Measurements from ENCODE around the gene PHTF1.

Gene PHTF1

DNA sequence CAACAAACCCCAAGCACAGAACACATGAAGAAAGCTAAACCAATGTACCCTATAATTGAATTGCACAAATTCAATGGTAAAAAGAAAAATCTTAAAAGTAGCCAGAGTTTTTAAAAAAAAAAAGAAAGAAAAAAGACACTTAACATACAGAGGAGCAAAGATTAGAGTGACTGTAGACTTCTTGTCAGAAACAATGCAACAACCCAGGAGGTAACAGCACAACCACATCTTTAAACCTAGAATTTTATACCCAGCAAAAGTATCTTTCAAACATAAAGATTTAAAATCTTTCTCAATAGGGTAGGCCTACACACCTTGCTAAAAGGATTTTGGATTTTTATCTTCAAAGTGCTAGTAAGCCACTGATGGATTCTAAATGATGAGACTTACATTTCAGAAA, 64.4 kb downstream of the PHTF1 start:
- TF ChIP-seq, protein P1, sequence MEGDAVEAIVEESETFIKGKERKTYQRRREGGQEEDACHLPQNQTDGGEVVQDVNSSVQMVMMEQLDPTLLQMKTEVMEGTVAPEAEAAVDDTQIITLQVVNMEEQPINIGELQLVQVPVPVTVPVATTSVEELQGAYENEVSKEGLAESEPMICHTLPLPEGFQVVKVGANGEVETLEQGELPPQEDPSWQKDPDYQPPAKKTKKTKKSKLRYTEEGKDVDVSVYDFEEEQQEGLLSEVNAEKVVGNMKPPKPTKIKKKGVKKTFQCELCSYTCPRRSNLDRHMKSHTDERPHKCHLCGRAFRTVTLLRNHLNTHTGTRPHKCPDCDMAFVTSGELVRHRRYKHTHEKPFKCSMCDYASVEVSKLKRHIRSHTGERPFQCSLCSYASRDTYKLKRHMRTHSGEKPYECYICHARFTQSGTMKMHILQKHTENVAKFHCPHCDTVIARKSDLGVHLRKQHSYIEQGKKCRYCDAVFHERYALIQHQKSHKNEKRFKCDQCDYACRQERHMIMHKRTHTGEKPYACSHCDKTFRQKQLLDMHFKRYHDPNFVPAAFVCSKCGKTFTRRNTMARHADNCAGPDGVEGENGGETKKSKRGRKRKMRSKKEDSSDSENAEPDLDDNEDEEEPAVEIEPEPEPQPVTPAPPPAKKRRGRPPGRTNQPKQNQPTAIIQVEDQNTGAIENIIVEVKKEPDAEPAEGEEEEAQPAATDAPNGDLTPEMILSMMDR (IDR thresholded peaks at IDR 0.05; ENCODE audit: unreplicated experiment in 3 of 3): no peak
- Mint-ChIP-seq H3K9me3 (peaks cover 38% of the 10 kb centered on the region), H3K27me3 (ENCODE audit: low read depth) (no peaks in the 10 kb centered on the region)

DNA sequence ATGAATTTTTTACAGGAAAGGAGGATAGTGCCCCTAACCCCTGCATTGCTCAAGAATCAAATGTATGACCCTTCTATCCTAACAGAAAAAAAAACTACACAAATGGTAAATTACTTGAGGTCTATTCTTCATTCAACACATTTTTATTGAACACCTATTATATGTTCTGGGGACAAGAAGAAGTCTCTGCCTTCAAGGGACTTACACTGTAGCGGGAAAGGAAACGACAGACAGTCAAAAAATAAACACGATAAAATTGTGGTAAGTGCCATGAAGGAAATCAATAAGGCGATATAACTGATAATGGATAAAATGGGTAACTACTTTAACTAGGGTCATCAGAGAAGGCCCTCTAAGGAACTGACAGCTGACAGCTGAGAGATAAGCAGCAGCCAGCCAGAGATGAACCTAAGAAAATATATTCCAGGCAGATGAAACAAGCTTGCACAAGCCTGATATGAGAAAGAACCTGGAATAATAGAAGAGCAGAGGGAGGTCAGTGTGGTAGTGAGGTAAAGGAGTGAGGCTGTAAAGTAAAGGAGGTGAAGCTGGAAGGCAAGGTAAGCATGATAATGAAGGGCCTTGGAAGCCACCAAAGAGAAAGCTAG, 66.4 kb downstream of the PHTF1 start:
- H3K4me1 Mint-ChIP-seq: no peaks in the 10 kb centered on the region
- H3K27ac Mint-ChIP-seq: no peak overlapping the region
- H3K27me3 Mint-ChIP-seq (ENCODE audit: low read depth): no peaks in the 10 kb centered on the region
- peaks cover 41% of the 10 kb centered on the region for H3K9me3 Mint-ChIP-seq
- TF ChIP-seq, protein P1 (IDR thresholded peaks at IDR 0.05; ENCODE audit: unreplicated experiment in 3 of 3): no peak
- H3K4me3 Mint-ChIP-seq: no peak overlapping the region
- peaks cover 82% of the 10 kb centered on the region for H3K36me3 Mint-ChIP-seq (ENCODE audit: low read depth)

More for the DNA sequence above, 64.4 kb downstream of the PHTF1 start:
- Mint-ChIP-seq H3K4me3 (no peak overlapping the region), H3K4me1 (no peaks in the 10 kb centered on the region), H3K27ac (no peak overlapping the region), H3K36me3 (ENCODE audit: low read depth) (peaks cover 90% of the 10 kb centered on the region)

DNA sequence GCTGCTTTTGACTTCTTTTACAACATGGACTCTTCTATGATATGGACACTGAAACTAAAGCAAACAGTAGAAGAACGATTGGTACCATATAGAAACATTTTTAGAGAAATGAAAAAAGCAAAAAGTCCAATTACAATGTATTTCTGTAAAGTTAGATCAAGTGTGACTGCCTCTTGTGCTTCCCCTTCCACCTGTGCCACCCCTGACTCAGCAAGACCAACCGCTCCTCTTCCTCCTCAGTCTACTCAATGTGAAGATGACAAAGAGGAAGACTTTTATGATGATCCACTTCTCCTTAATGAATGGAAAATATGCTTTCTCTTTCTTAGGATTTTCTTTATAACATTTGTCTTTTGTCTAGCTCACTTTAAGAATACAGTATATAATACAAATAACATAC, 66.9 kb downstream of the PHTF1 start:
- no peak overlapping the region for H3K4me3 Mint-ChIP-seq
- H3K27ac Mint-ChIP-seq: no peak overlapping the region
- peaks cover 41% of the 10 kb centered on the region for H3K9me3 Mint-ChIP-seq
- TF ChIP-seq, protein P1 (IDR thresholded peaks at IDR 0.05; ENCODE audit: unreplicated experiment in 3 of 3): no peak
- no peaks in the 10 kb centered on the region for H3K4me1 Mint-ChIP-seq
- H3K36me3 Mint-ChIP-seq (ENCODE audit: low read depth): peaks cover 77% of the 10 kb centered on the region
- H3K27me3 Mint-ChIP-seq (ENCODE audit: low read depth): no peaks in the 10 kb centered on the region

DNA sequence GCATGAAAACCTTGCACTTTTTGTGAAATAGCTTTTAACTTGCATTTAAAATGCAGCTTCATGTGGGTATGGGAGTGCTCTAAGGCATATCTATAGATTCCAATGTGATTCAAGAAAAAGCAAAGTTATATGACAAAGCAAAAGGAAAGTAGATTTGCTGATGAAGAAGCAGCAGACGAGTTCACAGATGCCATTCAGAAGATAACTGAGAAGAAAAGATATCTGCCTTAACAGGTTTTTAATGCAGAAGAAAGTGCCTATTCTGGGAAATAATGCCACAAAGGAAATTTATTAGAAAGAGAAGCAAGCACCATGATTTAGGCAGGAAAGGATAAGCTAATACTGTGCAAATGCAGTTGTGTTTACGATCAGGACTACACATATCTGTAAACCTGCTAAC, 68.1 kb downstream of the PHTF1 start:
- H3K27ac Mint-ChIP-seq: no peak overlapping the region
- H3K36me3 Mint-ChIP-seq (ENCODE audit: low read depth): peaks cover 68% of the 10 kb centered on the region
- no peak overlapping the region for H3K4me3 Mint-ChIP-seq
- TF ChIP-seq, protein P1 (IDR thresholded peaks at IDR 0.05; ENCODE audit: unreplicated experiment in 3 of 3): no peak
- H3K9me3 Mint-ChIP-seq: peaks cover 38% of the 10 kb centered on the region
- no peaks in the 10 kb centered on the region for H3K27me3 Mint-ChIP-seq (ENCODE audit: low read depth)
- no peaks in the 10 kb centered on the region for H3K4me1 Mint-ChIP-seq

DNA sequence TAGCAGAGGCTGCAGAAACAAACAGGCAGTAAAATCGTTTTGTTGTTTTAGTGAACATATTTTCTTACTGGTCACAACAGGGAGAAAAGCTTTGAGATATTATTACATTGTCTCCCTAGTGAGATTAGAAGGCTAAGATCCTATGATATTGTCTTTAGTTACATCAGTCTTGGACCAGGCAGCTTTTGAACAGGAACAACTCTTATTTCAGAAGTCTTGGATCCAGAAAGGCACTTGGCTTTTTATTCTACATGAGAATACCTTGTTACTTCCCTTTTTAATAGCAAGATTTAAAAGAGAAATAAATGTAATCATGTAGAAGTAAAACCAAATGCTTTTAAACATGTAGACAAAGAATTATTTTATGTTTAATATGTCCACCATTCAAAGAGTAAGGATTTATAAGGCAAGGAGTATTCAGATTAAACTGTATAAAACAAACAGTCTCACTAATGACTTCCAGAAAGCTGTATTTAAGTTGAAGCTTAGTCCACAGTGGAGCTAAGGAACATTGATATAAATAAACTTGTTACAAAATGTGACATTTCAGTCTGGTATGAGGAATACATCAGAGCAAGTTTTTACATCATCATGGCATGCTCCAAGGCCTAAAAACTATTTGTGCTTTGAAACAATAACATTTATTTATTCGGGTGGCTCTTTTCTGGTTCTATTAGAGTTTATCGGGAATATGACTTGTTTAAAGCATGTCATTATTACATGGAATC, 72.2 kb downstream of the PHTF1 start:
- no peak overlapping the region for H3K27ac Mint-ChIP-seq
- no peaks in the 10 kb centered on the region for H3K27me3 Mint-ChIP-seq (ENCODE audit: low read depth)
- peaks cover 7% of the 10 kb centered on the region for H3K9me3 Mint-ChIP-seq
- H3K36me3 Mint-ChIP-seq (ENCODE audit: low read depth): peaks cover 47% of the 10 kb centered on the region
- TF ChIP-seq, protein P1 (IDR thresholded peaks at IDR 0.05; ENCODE audit: unreplicated experiment in 3 of 3): no peak
- no peak overlapping the region for H3K4me3 Mint-ChIP-seq
- H3K4me1 Mint-ChIP-seq: peaks cover 14% of the 10 kb centered on the region

DNA sequence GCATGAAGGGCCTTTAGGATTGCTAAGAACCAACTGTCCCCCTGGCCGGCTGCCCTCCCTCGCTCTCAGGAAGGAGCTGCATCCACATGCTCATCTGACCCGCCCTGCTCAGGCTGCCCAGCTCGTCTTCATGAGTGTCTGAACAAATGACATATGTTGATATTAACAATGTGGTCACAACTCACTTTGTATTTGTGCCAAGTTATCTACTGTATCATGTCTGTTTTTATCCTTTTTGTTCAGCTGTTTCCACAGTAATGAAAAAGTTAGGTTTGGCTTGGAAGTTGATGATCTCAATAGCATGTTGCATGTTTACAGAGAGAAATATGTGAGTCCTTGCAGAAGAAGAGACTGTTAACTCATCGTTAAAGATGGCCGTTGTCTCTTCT, 75.1 kb downstream of the PHTF1 start:
- TF ChIP-seq, protein P1 (IDR thresholded peaks at IDR 0.05; ENCODE audit: unreplicated experiment in 3 of 3): no peak
- Mint-ChIP-seq H3K4me1 (peaks cover 14% of the 10 kb centered on the region), H3K27ac (peak overlapping the region in 2 of 3 experiments; percentile 72 to 79), H3K36me3 (ENCODE audit: low read depth) (peaks cover 25% of the 10 kb centered on the region), H3K27me3 (ENCODE audit: low read depth) (no peaks in the 10 kb centered on the region), H3K4me3 (no peak overlapping the region), H3K9me3 (no peaks in the 10 kb centered on the region)

Measured in nephron (organoid).